ENCODE data around the gene RNF114. TPM values are rescaled to one million over a fixed set of nuclear protein-coding genes. Genes with fewer than 3 reads are reported as not detected.
A peak's percentile ranks its signal among the peaks of the same experiment; 100 is the strongest.
"Not testable (repeated sequence)": the region's sequence is repeated elsewhere in the genome, so short reads cannot be mapped to it uniquely, and the experiment has no call there.

RNF114 gene
- total RNA-seq, 1 experiment from 2014 or later, result 90.0 TPM

- TF ChIP-seq EZH2 (IDR thresholded peaks at IDR 0.05; ENCODE audit: borderline replicate concordance, low read depth, low read length, poor library complexity, severe bottlenecking), result no peak
- TF ChIP-seq, protein P1, sequence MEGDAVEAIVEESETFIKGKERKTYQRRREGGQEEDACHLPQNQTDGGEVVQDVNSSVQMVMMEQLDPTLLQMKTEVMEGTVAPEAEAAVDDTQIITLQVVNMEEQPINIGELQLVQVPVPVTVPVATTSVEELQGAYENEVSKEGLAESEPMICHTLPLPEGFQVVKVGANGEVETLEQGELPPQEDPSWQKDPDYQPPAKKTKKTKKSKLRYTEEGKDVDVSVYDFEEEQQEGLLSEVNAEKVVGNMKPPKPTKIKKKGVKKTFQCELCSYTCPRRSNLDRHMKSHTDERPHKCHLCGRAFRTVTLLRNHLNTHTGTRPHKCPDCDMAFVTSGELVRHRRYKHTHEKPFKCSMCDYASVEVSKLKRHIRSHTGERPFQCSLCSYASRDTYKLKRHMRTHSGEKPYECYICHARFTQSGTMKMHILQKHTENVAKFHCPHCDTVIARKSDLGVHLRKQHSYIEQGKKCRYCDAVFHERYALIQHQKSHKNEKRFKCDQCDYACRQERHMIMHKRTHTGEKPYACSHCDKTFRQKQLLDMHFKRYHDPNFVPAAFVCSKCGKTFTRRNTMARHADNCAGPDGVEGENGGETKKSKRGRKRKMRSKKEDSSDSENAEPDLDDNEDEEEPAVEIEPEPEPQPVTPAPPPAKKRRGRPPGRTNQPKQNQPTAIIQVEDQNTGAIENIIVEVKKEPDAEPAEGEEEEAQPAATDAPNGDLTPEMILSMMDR (conservative IDR thresholded peaks at IDR 0.05; ENCODE audit: low read depth, low read length), result no peak
- H3K27me3 ChIP-seq (replicated peaks; ENCODE audit: insufficient read depth, low read depth, low read length, poor library complexity), result no peaks in the 10 kb centered on the region
- no TSS peak for BruUV-seq (replicated peaks)
- CTCF ChIA-PET, result no interaction called here
- POLR2A ChIA-PET (ENCODE audit: low non-redundant PET), result interaction anchor here (0.6 kb wide), 1 partner anchor 35 kb away, joined by 15 read pairs; no protein-coding TSS in a partner anchor
- H3K36me3 ChIP-seq (ENCODE audit: insufficient read depth, low read length, poor library complexity, severe bottlenecking), result no peaks in the 10 kb centered on the region
- intact Hi-C loops (cut with micrococcal nuclease; ENCODE audit: unreplicated experiment), result no loop called here
- H3K9me3 ChIP-seq (ENCODE audit: low read depth, low read length, poor library complexity, severe bottlenecking), result no peaks in the 10 kb centered on the region
- H3K4me1 ChIP-seq (ENCODE audit: insufficient read depth, low read length, poor library complexity, severe bottlenecking), result no peaks in the 10 kb centered on the region
- no peak overlapping the region for H3K4me3 ChIP-seq (ENCODE audit: low read depth, low read length, poor library complexity, severe bottlenecking)
- DNase-seq (ENCODE audit: low spot score), result no peak
- no peak overlapping the region for H3K27ac ChIP-seq (ENCODE audit: low read depth, low read length, poor library complexity, severe bottlenecking)
These were observed 63.1 kb downstream of the RNF114 start for GRCh38 chr20:49999329-49999728.

GRCh38 chr20:50000548-50001222 lies 64.5 kb downstream of the RNF114 start:
- CTCF ChIA-PET; intact Hi-C loops (cut with micrococcal nuclease; ENCODE audit: unreplicated experiment); H3K4me1 ChIP-seq (ENCODE audit: insufficient read depth, low read length, poor library complexity, severe bottlenecking); POLR2A ChIA-PET (ENCODE audit: low non-redundant PET); BruUV-seq (replicated peaks); DNase-seq (ENCODE audit: low spot score); H3K27ac ChIP-seq (ENCODE audit: low read depth, low read length, poor library complexity, severe bottlenecking); H3K27me3 ChIP-seq (replicated peaks; ENCODE audit: insufficient read depth, low read depth, low read length, poor library complexity); H3K9me3 ChIP-seq (ENCODE audit: low read depth, low read length, poor library complexity, severe bottlenecking); H3K36me3 ChIP-seq (ENCODE audit: insufficient read depth, low read length, poor library complexity, severe bottlenecking); H3K4me3 ChIP-seq (ENCODE audit: low read depth, low read length, poor library complexity, severe bottlenecking): not testable (repeated sequence)

GRCh38 chr20:50001784-50002311 lies 65.7 kb downstream of the RNF114 start:
- no peak for DNase-seq (ENCODE audit: low spot score)
- BruUV-seq (replicated peaks), result no TSS peak
- POLR2A ChIA-PET (ENCODE audit: low non-redundant PET), result no interaction called here
- CTCF ChIA-PET, result interaction anchor here (0.7 kb wide), 1 partner anchor 23 kb away, joined by 3 read pairs; no protein-coding TSS in a partner anchor
- Histone ChIP-seq H3K27ac (ENCODE audit: low read depth, low read length, poor library complexity, severe bottlenecking) (no peak overlapping the region), H3K27me3 (replicated peaks; ENCODE audit: insufficient read depth, low read depth, low read length, poor library complexity) (no peaks in the 10 kb centered on the region), H3K9me3 (ENCODE audit: low read depth, low read length, poor library complexity, severe bottlenecking) (no peaks in the 10 kb centered on the region), H3K4me3 (ENCODE audit: low read depth, low read length, poor library complexity, severe bottlenecking) (no peak overlapping the region), H3K4me1 (ENCODE audit: insufficient read depth, low read length, poor library complexity, severe bottlenecking) (no peaks in the 10 kb centered on the region), H3K36me3 (ENCODE audit: insufficient read depth, low read length, poor library complexity, severe bottlenecking) (no peaks in the 10 kb centered on the region)
- TF ChIP-seq, protein P1 (conservative IDR thresholded peaks at IDR 0.05; ENCODE audit: low read depth, low read length), result no peak
- no peak for TF ChIP-seq EZH2 (IDR thresholded peaks at IDR 0.05; ENCODE audit: borderline replicate concordance, low read depth, low read length, poor library complexity, severe bottlenecking)
- intact Hi-C loops (cut with micrococcal nuclease; ENCODE audit: unreplicated experiment), result no loop called here

- CTCF ChIA-PET, result no interaction called here
- H3K27me3 ChIP-seq (replicated peaks; ENCODE audit: insufficient read depth, low read depth, low read length, poor library complexity), result no peaks in the 10 kb centered on the region
- peak; percentile 43 for DNase-seq (ENCODE audit: low spot score)
These were observed 67.1 kb downstream of the RNF114 start for GRCh38 chr20:50003253-50003656.

More at GRCh38 chr20:50003253-50003656, 67.1 kb downstream of the RNF114 start:
- POLR2A ChIA-PET (ENCODE audit: low non-redundant PET), result no interaction called here
- Histone ChIP-seq H3K27ac (ENCODE audit: low read depth, low read length, poor library complexity, severe bottlenecking) (no peak overlapping the region), H3K36me3 (ENCODE audit: insufficient read depth, low read length, poor library complexity, severe bottlenecking) (no peaks in the 10 kb centered on the region), H3K4me3 (ENCODE audit: low read depth, low read length, poor library complexity, severe bottlenecking) (no peak overlapping the region), H3K4me1 (ENCODE audit: insufficient read depth, low read length, poor library complexity, severe bottlenecking) (no peaks in the 10 kb centered on the region), H3K9me3 (ENCODE audit: low read depth, low read length, poor library complexity, severe bottlenecking) (no peaks in the 10 kb centered on the region)
- TF ChIP-seq, protein P1 (conservative IDR thresholded peaks at IDR 0.05; ENCODE audit: low read depth, low read length), result no peak
- TF ChIP-seq EZH2 (IDR thresholded peaks at IDR 0.05; ENCODE audit: borderline replicate concordance, low read depth, low read length, poor library complexity, severe bottlenecking), result no peak
- intact Hi-C loops (cut with micrococcal nuclease; ENCODE audit: unreplicated experiment), result no loop called here
- no TSS peak for BruUV-seq (replicated peaks)
